ENCODE measurements around the gene PTPRH.

DNA sequence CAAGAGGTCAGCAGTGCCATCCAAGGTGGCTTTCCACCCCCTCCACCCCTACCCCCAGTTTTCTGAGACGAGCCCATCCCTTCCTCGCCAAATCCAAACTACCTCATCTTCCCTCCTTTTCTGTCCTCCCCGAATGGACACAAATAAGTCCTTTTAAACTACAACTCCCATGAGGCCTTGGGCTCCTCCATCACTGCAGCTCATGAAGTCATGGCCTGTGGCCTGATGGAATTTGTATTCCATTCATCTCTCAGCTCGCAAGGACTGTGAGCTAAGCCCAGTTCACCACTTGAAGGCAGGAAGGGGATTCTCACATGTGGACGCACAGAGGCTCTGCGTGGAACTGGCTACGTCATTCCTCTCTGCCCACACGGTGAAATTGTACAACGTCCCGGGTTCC is 12.5 kb downstream of the PTPRH start:
- TF ChIP-seq CTCF (optimal IDR thresholded peaks at IDR 0.05 in 1 of 3, IDR thresholded peaks at IDR 0.05 in 1 of 3, conservative IDR thresholded peaks at IDR 0.05 in 1 of 3; ENCODE audit: extremely low read depth in 1 of 3, insufficient read depth in 2 of 3, low read length in 3 of 3): no peak
- no peak for TF ChIP-seq EZH2 (IDR thresholded peaks at IDR 0.05; ENCODE audit: low read length)
